NCI-H2107 treated with DMSO at 0.1 percent for 48 hours (cell line): ENCODE results near the gene CASQ2.

ENCODE experiments used
- DNase-seq: peaks from one replicate; lab custom pipeline; 2025; ENCODE audit not compliant: unreplicated experiment; lab: John Stamatoyannopoulos, UW

CASQ2 gene

GRCh38 chr1:115701090-115701489 is 67.4 kb downstream of the CASQ2 start:
- DNase-seq = no peak

GRCh38 chr1:115697619-115698018 is 70.9 kb downstream of the CASQ2 start:
- no peak for DNase-seq

- DNase-seq = peak; percentile 61
These were observed 73.7 kb downstream of the CASQ2 start for GRCh38 chr1:115694805-115695204.

- DNase-seq = no peak
These were observed 76.3 kb downstream of the CASQ2 start for GRCh38 chr1:115692224-115692623.

- no peak for DNase-seq
These were observed 77.5 kb downstream of the CASQ2 start for GRCh38 chr1:115690972-115691371.

- no peak for DNase-seq
These were observed 80.8 kb downstream of the CASQ2 start for GRCh38 chr1:115687744-115688143.

- peak; percentile 26 for DNase-seq
These were observed 83.3 kb downstream of the CASQ2 start for GRCh38 chr1:115685029-115685705.

- no peak for DNase-seq
These were observed 85.7 kb downstream of the CASQ2 start for GRCh38 chr1:115682792-115683191.

- DNase-seq = no peak
These were observed 87.8 kb downstream of the CASQ2 start for GRCh38 chr1:115680730-115681111.

- no peak for DNase-seq
These were observed 89.3 kb downstream of the CASQ2 start for GRCh38 chr1:115679141-115679611.

- no peak for DNase-seq
These were observed 90.4 kb downstream of the CASQ2 start for GRCh38 chr1:115678141-115678540.

GRCh38 chr1:115677565-115677964 is 90.9 kb downstream of the CASQ2 start:
- DNase-seq = no peak

GRCh38 chr1:115677182-115677555 is 91.3 kb downstream of the CASQ2 start:
- DNase-seq = no peak

GRCh38 chr1:115676498-115677181 is 91.9 kb downstream of the CASQ2 start:
- no peak for DNase-seq

GRCh38 chr1:115672224-115673009 is 96.1 kb downstream of the CASQ2 start:
- no peak for DNase-seq

GRCh38 chr1:115671176-115671934 is 97.2 kb downstream of the CASQ2 start:
- peak; percentile 73 for DNase-seq

- DNase-seq = peak; percentile 96
These were observed 97.9 kb downstream of the CASQ2 start for GRCh38 chr1:115670476-115671175.

GRCh38 chr1:115669886-115670285 is 98.6 kb downstream of the CASQ2 start:
- no peak for DNase-seq

- DNase-seq = peak; percentile 44
These were observed 99.4 kb downstream of the CASQ2 start for GRCh38 chr1:115669002-115669673.

GRCh38 chr1:115668579-115668978 is 99.9 kb downstream of the CASQ2 start:
- no peak for DNase-seq
